ENCODE measurements around the gene CKAP2L. TPM values are rescaled to one million over a fixed set of nuclear protein-coding genes. Genes with fewer than 3 reads are reported as not detected.

CKAP2L gene
- total RNA-seq, 1 experiment from 2014 or later, result 20.7 TPM

DNA sequence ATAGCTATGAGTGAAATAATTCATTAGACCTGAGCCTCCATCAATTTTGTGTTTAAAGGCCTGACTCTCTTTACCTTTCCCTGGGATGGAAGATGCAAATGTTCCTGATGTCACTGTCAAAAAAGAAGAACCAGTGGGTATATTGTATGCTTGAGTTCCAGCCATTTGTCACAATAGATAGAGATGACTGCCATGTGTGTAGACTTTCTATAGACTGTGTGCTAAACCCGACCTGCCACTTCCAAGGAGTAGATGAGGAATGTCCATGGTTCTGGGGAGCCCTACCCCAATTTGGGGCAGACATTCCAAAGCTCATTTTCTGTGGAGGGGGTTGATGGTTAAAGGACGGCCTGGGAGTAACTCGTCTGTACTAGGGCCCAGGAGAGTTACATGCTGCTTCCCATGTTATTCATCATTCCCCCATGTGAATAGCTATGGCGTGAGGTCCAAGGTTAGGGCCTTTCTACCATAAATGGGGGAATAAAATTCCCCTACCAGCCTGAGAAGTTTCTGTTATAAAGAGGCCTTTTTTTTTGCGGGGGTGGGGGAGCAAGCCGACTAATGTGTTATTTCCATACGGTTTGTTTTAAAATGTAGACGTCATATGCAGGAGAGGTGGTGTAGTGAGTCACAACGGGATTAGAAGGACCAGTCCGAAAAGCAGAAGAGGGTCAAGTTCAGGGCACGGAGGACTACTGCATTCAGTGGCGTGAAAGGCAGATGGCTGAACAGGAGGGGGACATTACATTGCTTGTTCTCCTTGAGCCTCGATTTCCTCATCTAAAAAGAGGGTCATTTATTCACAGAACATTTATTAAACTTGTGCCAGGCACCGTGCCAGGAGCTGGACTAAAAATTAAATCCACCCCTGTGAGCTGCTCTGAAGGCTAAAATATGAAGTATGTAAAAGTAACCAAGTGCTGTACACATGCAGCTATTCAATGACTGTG is 48.2 kb upstream of the CKAP2L start:
- no peak for TF ChIP-seq EZH2 (IDR thresholded peaks at IDR 0.05; ENCODE audit: low read length, unreplicated experiment)
- no peak for TF ChIP-seq EZH2phosphoT487 (IDR thresholded peaks at IDR 0.05; ENCODE audit: borderline replicate concordance, low read length)
- TF ChIP-seq, protein P1, sequence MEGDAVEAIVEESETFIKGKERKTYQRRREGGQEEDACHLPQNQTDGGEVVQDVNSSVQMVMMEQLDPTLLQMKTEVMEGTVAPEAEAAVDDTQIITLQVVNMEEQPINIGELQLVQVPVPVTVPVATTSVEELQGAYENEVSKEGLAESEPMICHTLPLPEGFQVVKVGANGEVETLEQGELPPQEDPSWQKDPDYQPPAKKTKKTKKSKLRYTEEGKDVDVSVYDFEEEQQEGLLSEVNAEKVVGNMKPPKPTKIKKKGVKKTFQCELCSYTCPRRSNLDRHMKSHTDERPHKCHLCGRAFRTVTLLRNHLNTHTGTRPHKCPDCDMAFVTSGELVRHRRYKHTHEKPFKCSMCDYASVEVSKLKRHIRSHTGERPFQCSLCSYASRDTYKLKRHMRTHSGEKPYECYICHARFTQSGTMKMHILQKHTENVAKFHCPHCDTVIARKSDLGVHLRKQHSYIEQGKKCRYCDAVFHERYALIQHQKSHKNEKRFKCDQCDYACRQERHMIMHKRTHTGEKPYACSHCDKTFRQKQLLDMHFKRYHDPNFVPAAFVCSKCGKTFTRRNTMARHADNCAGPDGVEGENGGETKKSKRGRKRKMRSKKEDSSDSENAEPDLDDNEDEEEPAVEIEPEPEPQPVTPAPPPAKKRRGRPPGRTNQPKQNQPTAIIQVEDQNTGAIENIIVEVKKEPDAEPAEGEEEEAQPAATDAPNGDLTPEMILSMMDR (conservative IDR thresholded peaks at IDR 0.05; ENCODE audit: low read depth, low read length), result no peak
- Histone ChIP-seq H3K4me1 (ENCODE audit: insufficient read depth, low read length) (peaks cover 19% of the 10 kb centered on the region), H3K36me3 (ENCODE audit: low read depth, low read length) (no peaks in the 10 kb centered on the region), H3K27me3 (ENCODE audit: low read length) (no peaks in the 10 kb centered on the region), H3K9ac (ENCODE audit: low read length) (peak overlapping the region; percentile 33; the same call in 1 of the 2 replicates), H3K9me3 (ENCODE audit: low read length) (no peaks in the 10 kb centered on the region), H2AFZ (ENCODE audit: low read length) (0 out of 2 replicates have a peak overlapping the region, but pooled peaks have one; percentile 4), H3K4me3 (ENCODE audit: low read length) (no peak overlapping the region), H3K27ac (ENCODE audit: low read length) (peak overlapping the region; percentile 85), H3F3A (ENCODE audit: low read length, unreplicated experiment) (no peaks in the 10 kb centered on the region), H3K79me2 (ENCODE audit: low read length) (no peaks in the 10 kb centered on the region), H3K9me2 (replicated peaks; ENCODE audit: low read length) (no peaks in the 10 kb centered on the region), H4K20me1 (ENCODE audit: low read length) (no peaks in the 10 kb centered on the region), H3K4me2 (ENCODE audit: low read length) (no peak overlapping the region; the same call in 1 of the 2 replicates)
- ChIA-PET POLR2A (ENCODE audit: unreplicated experiment) (no interaction called here), CTCF (interaction anchor here (0.6 kb wide), 1 partner anchor 85 kb away, joined by 3 read pairs; no protein-coding TSS in a partner anchor)
- ATAC-seq, result no peak
- BruUV-seq (replicated peaks), result no TSS peak
- intact Hi-C loops (cut with micrococcal nuclease), result no loop called here
- DNase-seq, result no peak

DNA sequence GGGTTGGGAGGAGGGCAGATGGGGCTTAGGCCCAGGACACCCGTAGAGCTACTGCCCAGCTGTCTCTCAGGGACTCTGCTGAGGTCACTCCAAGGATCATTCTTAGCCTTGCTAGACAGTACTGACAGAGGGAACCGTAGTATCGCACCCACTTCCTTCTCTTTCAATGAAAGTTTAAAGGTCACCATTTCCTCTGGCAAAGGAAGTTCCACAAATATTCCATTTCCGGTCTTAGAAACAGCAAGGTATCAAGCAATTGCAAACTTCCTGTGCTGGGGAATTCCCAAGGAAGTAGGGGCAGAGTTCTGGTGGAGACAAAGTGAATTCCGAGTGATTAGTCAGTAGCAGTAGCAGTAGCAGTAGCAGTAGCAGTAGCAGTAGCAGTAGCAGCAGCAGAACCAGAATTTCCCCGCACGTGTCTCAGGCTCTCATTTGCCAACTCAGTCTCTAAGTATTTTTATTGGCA is 47.5 kb upstream of the CKAP2L start:
- H3K9me3 ChIP-seq (ENCODE audit: low read length), result no peaks in the 10 kb centered on the region
- ChIA-PET CTCF (no interaction called here), POLR2A (ENCODE audit: unreplicated experiment) (no interaction called here)
- DNase-seq, result peak; percentile 78
- H3K9me2 ChIP-seq (replicated peaks; ENCODE audit: low read length), result no peaks in the 10 kb centered on the region
- H3K4me1 ChIP-seq (ENCODE audit: insufficient read depth, low read length), result peaks cover 19% of the 10 kb centered on the region
- H3K79me2 ChIP-seq (ENCODE audit: low read length), result no peaks in the 10 kb centered on the region
- H2AFZ ChIP-seq (ENCODE audit: low read length), result peak overlapping the region; percentile 51
- H3K4me3 ChIP-seq (ENCODE audit: low read length), result no peak overlapping the region
- H3K36me3 ChIP-seq (ENCODE audit: low read depth, low read length), result no peaks in the 10 kb centered on the region
- no peaks in the 10 kb centered on the region for H3F3A ChIP-seq (ENCODE audit: low read length, unreplicated experiment)
- BruUV-seq (replicated peaks), result no TSS peak
- TF ChIP-seq EZH2phosphoT487 (IDR thresholded peaks at IDR 0.05; ENCODE audit: borderline replicate concordance, low read length) (no peak), EZH2 (IDR thresholded peaks at IDR 0.05; ENCODE audit: low read length, unreplicated experiment) (no peak)
- TF ChIP-seq, protein P1 (conservative IDR thresholded peaks at IDR 0.05; ENCODE audit: low read depth, low read length), result no peak
- intact Hi-C loops (cut with micrococcal nuclease), result no loop called here
- H3K27me3 ChIP-seq (ENCODE audit: low read length), result no peaks in the 10 kb centered on the region
- peak overlapping the region; percentile 33 for H3K9ac ChIP-seq (ENCODE audit: low read length)
- no peaks in the 10 kb centered on the region for H4K20me1 ChIP-seq (ENCODE audit: low read length)
- H3K27ac ChIP-seq (ENCODE audit: low read length), result peak overlapping the region; percentile 85
- H3K4me2 ChIP-seq (ENCODE audit: low read length), result peak overlapping the region; percentile 21; the same call in 1 of the 2 replicates
- peak; percentile 94 for ATAC-seq

Measured in PC-3 (cell line).